ENCODE results near the gene HCN2.

The HCN2 gene

GRCh38 chr19:547117-547516 is 42.6 kb upstream of the HCN2 start:
- no peak for DNase-seq (ENCODE audit: low read depth)
- no peak overlapping the region for H3K4me3 ChIP-seq (ENCODE audit: control insufficient read depth, low read depth, low read length)
- TF ChIP-seq, protein P1, sequence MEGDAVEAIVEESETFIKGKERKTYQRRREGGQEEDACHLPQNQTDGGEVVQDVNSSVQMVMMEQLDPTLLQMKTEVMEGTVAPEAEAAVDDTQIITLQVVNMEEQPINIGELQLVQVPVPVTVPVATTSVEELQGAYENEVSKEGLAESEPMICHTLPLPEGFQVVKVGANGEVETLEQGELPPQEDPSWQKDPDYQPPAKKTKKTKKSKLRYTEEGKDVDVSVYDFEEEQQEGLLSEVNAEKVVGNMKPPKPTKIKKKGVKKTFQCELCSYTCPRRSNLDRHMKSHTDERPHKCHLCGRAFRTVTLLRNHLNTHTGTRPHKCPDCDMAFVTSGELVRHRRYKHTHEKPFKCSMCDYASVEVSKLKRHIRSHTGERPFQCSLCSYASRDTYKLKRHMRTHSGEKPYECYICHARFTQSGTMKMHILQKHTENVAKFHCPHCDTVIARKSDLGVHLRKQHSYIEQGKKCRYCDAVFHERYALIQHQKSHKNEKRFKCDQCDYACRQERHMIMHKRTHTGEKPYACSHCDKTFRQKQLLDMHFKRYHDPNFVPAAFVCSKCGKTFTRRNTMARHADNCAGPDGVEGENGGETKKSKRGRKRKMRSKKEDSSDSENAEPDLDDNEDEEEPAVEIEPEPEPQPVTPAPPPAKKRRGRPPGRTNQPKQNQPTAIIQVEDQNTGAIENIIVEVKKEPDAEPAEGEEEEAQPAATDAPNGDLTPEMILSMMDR (conservative IDR thresholded peaks at IDR 0.05; ENCODE audit: control insufficient read depth, insufficient read depth, low read depth, low read length), result no peak

DNA sequence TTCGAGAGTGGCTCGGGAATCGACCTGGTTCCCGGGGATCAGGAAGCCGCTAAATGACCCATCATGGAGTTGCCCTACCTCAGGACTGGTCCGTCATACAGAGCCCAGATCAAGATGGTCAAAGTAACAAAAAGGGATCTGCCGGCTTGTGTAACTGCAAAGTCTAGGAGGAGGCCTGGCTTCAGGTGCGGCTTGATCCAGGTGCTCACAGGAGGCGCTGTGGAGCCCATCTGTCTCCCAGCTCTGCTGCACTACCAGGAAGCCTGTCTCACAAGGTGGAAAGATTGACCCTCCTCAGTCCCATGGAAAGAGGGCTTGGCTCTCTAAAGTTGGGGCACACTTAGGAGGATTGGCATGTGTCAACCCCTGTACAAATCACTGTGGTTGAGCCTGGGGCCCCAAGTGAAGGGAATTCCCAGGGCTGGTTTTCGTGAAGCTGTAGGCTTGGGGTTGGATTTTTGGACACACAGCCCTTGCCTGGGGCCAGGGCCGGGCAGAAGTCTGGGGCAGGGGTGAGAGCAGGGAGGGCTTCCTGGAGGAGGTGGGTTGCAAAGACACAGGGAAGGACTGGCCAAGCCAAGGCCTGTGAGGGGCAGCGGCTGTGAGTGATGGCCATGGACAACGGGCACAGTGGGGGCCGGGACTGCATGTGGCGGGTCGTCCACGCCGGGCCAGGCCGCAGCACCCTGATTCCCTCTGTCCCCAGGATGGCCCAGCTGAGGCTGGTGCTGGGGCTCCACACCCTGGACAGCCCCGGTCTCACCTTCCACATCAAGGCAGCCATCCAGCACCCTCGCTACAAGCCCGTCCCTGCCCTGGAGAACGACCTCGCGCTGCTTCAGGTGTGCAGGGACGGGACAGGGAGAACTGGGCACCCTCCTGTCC is 41.6 kb upstream of the HCN2 start:
- TF ChIP-seq, protein P1 (conservative IDR thresholded peaks at IDR 0.05; ENCODE audit: control insufficient read depth, insufficient read depth, low read depth, low read length), result no peak

GRCh38 chr19:548886-549830 is 40.5 kb upstream of the HCN2 start:
- H3K4me3 ChIP-seq (ENCODE audit: control insufficient read depth, low read depth, low read length), result no peak overlapping the region
- no peak for DNase-seq (ENCODE audit: low read depth)
- TF ChIP-seq, protein P1 (conservative IDR thresholded peaks at IDR 0.05; ENCODE audit: control insufficient read depth, insufficient read depth, low read depth, low read length), result no peak

More for the DNA sequence above, 41.6 kb upstream of the HCN2 start:
- H3K4me3 ChIP-seq (ENCODE audit: control insufficient read depth, low read depth, low read length), result no peak overlapping the region
- no peak for DNase-seq (ENCODE audit: low read depth)

GRCh38 chr19:554817-555216 is 34.9 kb upstream of the HCN2 start:
- DNase-seq (ENCODE audit: low read depth), result no peak
- H3K4me3 ChIP-seq (ENCODE audit: control insufficient read depth, low read depth, low read length), result no peak overlapping the region
- TF ChIP-seq, protein P1 (conservative IDR thresholded peaks at IDR 0.05; ENCODE audit: control insufficient read depth, insufficient read depth, low read depth, low read length), result no peak

GRCh38 chr19:555474-555808 is 34.2 kb upstream of the HCN2 start:
- no peak overlapping the region for H3K4me3 ChIP-seq (ENCODE audit: control insufficient read depth, low read depth, low read length)
- TF ChIP-seq, protein P1 (conservative IDR thresholded peaks at IDR 0.05; ENCODE audit: control insufficient read depth, insufficient read depth, low read depth, low read length), result no peak
- no peak for DNase-seq (ENCODE audit: low read depth)

- no peak overlapping the region for H3K4me3 ChIP-seq (ENCODE audit: control insufficient read depth, low read depth, low read length)
- no peak for DNase-seq (ENCODE audit: low read depth)
- TF ChIP-seq, protein P1 (conservative IDR thresholded peaks at IDR 0.05; ENCODE audit: control insufficient read depth, insufficient read depth, low read depth, low read length), result no peak
Measured at GRCh38 chr19:556611-557382, 32.9 kb upstream of the HCN2 start.
